NCI-H510A treated with DMSO at 0.1 percent for 48 hours (cell line): Measurements from ENCODE around the gene PLPPR5.
"Not testable (repeated sequence)": the region's sequence is repeated elsewhere in the genome, so short reads cannot be mapped to it uniquely, and the experiment has no call there.

Source experiments
- DNase-seq: peaks from one replicate; lab custom pipeline; 2025; lab: John Stamatoyannopoulos, UW

PLPPR5 gene

DNA sequence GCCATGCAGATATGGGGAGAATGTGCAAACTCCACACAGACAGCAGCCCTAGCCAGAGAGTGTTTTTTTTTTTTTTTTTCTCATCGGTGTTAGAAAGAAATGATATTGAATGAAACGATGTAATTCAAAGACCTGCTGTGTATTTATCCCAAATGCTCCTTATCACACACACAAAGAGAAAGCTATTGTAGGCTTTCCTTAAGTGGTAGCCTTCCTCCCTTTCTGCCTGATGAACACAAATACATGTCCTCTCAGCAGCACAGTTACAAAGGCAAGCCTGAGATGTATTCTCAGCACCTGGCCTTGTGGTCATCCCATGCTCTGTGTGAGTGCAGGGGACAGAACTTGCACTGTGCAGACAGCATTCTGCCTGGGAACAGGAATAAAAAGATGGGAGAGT is 93.8 kb downstream of the PLPPR5 start:
- DNase-seq = no peak

GRCh38 chr1:98908980-98909379 is 95.7 kb downstream of the PLPPR5 start:
- DNase-seq = no peak

DNA sequence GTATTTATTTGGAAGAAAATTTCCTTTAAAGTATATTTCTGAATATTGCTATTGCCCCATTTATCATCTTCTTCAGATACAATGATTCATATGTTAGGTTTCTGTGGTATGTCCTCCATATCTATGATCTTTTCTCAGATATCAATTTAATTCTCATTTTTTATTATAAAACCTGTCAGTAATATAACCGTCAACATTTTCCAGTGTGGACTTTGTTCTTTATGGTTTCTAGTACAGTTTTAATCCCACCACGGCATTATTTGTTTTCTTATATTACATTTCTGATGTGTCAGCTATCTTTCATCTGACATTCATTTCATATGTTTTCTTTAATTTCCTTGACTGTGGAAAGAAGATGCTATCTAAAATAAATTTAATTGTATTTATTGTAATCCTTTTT is 97.9 kb downstream of the PLPPR5 start:
- no peak for DNase-seq

GRCh38 chr1:98906361-98906760 is 98.3 kb downstream of the PLPPR5 start:
- DNase-seq = no peak

DNA sequence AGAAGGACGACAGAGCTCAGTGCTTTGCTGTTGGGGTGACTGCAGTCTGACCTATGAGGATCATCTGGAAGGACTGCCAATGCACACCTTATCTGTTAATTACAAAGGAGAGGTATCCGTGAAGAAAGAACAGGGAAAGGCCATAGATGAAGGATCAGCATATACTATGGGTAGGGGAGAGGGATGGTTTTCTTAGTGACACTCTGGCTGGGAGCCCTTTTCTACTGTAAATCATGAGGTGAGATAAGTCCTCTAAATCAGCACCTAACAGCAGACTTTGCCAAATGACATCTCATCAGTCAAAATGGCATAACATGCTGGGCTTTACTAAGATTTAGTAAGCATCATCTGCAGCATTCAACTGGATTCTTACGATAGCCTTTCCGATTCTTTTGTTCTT is 100.0 kb downstream of the PLPPR5 start:
- no peak for DNase-seq

GRCh38 chr1:98903726-98904125 is 100.9 kb downstream of the PLPPR5 start:
- no peak for DNase-seq

- DNase-seq = no peak
Measured at GRCh38 chr1:98903261-98903660, 101.4 kb downstream of the PLPPR5 start.

GRCh38 chr1:98898940-98899339 is 105.7 kb downstream of the PLPPR5 start:
- no peak for DNase-seq

GRCh38 chr1:98897479-98897878 is 107.2 kb downstream of the PLPPR5 start:
- DNase-seq = no peak

- no peak for DNase-seq
Measured at GRCh38 chr1:98896711-98897445, 107.8 kb downstream of the PLPPR5 start.

- DNase-seq = no peak
Measured at GRCh38 chr1:98893371-98893770, 111.3 kb downstream of the PLPPR5 start.

DNA sequence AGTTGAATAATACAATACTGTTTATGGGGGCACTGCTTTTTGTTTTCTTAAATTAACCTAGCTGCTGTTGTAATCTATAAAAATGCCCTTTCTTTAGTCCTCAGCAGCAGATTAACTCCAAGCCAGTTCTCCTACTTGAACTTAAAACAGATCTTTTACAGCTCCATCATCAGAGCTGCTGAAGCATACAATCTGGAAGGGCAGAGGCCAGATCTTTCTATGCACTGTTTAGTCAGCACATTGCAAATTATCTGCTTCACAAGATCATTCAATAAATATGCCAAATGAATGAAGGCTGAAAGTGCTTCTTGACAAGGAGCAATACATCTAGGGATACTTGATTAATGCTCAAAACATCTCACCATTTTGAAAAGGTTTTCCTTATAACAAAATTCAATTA is 115.8 kb downstream of the PLPPR5 start:
- DNase-seq = no peak

DNA sequence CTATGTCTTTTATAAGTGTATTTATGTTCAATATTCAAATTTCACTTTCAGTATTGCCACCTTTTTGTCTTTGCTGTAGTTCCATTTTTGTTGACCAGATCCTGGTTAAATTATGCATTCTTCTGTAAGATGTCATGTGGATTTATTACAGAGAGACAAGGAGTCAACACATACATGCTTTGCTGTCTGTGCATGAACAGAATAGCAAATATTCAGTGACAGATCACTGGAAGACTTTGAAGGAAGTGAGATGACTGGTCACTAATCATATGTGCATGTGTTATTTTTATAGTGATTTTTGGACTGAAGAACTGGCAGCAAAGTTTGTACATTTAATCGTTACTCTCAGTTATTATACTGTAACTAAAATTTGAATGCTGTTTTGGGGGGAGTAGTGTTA is 117.2 kb downstream of the PLPPR5 start:
- no peak for DNase-seq

GRCh38 chr1:98884864-98885263 is 119.8 kb downstream of the PLPPR5 start:
- DNase-seq = no peak

GRCh38 chr1:98881901-98882300 is 122.8 kb downstream of the PLPPR5 start:
- no peak for DNase-seq

DNA sequence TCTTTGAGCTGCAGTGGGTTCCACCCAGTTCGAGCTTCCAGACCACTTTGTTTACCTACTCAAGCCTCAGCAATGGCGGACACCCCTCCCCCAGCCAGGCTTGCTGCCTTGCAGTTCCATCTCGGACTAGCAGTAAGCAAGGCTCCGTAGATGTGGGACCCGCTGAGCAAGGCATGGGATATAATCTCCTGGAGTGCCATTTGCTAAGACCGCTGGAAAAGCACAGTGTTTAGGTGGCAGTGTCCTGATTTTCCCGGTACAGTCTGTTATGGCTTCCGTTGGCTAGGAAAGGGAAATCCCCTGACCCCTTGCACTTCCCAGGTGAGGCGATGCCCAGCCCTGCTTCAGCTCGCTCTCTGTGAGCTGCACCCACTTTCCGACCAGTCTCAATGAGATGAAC is 123.4 kb downstream of the PLPPR5 start:
- DNase-seq = not testable (repeated sequence)

DNA sequence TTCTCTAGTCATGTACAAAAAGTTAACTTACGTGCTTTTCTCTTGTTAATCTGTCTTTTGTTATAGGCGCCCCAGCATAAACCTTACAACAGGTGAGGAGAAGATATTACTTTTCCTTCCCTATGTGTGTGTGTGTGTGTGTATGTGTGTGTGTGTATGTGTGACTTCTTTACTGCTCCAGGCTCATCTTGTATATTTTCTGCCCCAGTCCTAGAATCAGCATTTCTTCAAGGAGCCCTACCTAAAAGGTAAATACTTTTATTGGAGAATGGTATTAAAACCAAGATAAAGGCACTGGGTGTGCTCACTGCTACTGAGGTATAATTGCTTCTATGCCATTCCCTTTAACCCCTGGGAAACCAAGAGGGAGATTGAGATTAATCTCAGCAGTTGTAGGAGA is 129.8 kb downstream of the PLPPR5 start:
- no peak for DNase-seq

- DNase-seq = no peak
Measured at GRCh38 chr1:98870959-98871903, 133.4 kb downstream of the PLPPR5 start.

DNA sequence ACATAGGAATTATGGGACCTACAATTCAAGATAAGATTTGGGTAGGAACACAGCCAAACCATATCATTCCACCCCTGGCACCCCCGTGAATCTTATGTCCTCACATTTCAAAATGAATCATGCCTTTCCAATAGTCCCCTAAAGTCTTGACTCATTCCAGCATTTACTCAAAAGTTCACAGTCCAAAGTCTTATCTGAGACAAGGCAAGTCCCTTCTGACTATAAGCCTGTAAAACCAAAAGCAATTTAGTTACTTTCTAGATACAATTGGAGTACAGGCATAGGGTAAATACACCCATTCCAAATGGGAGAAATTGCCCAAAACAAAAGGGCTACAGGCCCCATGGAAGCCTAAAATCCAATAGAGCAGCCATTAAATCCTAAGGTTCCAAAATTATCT is 138.9 kb downstream of the PLPPR5 start:
- no peak for DNase-seq

GRCh38 chr1:98860329-98860728 is 144.3 kb downstream of the PLPPR5 start:
- DNase-seq = no peak

- DNase-seq = no peak
Measured at GRCh38 chr1:98854137-98854536, 150.5 kb downstream of the PLPPR5 start.

DNA sequence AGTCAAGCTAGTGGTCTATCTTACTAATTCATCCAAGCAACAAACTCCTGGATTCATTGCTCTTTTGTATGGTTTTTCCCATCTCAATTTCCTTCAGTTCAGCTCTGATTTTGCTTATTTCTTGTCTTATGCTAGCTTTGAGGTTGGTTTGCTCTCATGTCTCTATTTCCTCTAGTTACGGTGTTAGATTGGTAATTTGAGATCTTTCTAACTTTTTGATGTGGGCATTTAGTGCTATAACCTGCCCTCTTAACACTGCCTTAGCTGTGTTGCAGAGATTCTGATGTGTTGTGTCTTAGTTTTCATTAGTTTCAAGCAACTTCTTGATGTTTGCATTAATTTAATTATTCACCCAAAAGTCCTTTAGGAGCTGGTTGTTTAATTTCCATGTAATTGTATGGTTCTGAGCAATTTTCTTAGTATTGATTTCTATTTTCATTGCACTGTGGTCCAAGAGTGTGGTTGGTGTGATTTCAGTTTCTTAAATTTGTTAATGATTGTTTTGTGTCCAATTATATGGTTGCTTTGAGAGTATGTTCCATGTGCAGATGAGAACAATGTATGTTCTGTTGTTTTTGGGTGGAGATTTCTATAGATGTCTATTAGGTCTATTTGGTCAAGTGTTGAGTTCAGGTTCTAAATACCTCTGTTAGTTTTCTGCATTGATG is 154.6 kb downstream of the PLPPR5 start:
- DNase-seq = no peak

- no peak for DNase-seq
Measured at GRCh38 chr1:98842241-98842640, 162.4 kb downstream of the PLPPR5 start.
